OCI-LY7 (cell line): ENCODE measurements around the gene DCTPP1. TPM values are rescaled to one million over a fixed set of nuclear protein-coding genes. Genes with fewer than 3 reads are reported as not detected.

Experiments
- BruUV-seq: library from RNA; stranded (reverse); fragments of 400-500 nt; replicated peaks from 2 replicates; lab custom pipeline; 2021; lab: Mats Ljungman, UMichigan
- CTCF ChIA-PET: fragments of 300-600 bp; sonication (Branson Sonifier 250); formaldehyde crosslinking; loops from one replicate; lab custom pipeline; 2022; ENCODE audit warnings: antibody characterized with exemption; ENCODE audit not compliant: unreplicated experiment; lab: Charles Lee
- POLR2A ChIA-PET: fragments of 300-600 bp; sonication (Branson Sonifier 250); formaldehyde crosslinking; loops from one replicate; lab custom pipeline; 2022; ENCODE audit warnings: antibody characterized with exemption; lab: Charles Lee
- DNase-seq: peaks from one replicate; pipeline ENCODE4 v3.0.0-alpha.2; 2015; ENCODE audit warnings: low spot score
- H2AFZ ChIP-seq: fragments of 200-600 bp; sonication (generic), shearing (Covaris generic); 2 replicates; pipeline ENCODE4 v1.6.1; 2014; ENCODE audit warnings: mild to moderate bottlenecking, antibody characterized with exemption, low read length, moderate library complexity
- H3K27ac ChIP-seq: fragments of 200-600 bp; sonication (generic); 2 replicates; pipeline ENCODE4 v1.5.1; 2014; ENCODE audit warnings: mixed run types, low read depth, mild to moderate bottlenecking, moderate library complexity, low read length, inconsistent platforms; ENCODE audit not compliant: poor library complexity, severe bottlenecking
- H3K36me3 ChIP-seq: fragments of 200-600 bp; sonication (generic); 2 replicates; pipeline ENCODE4 v1.6.1; 2014; ENCODE audit warnings: mild to moderate bottlenecking, antibody characterized with exemption, low read length, moderate library complexity, mixed read lengths; ENCODE audit not compliant: insufficient read depth
- H3K4me1 ChIP-seq: fragments of 200-600 bp; sonication (generic); 2 replicates; pipeline ENCODE4 v1.5.1; 2014; ENCODE audit warnings: mild to moderate bottlenecking, low read length; ENCODE audit not compliant: insufficient read depth, poor library complexity, severe bottlenecking
- H3K4me2 ChIP-seq: fragments of 200-600 bp; sonication (generic); 2 replicates; pipeline ENCODE4 v1.6.1; 2014; ENCODE audit warnings: mild to moderate bottlenecking, low read length
- H3K4me3 ChIP-seq: fragments of 200-600 bp; sonication (generic); 2 replicates; pipeline ENCODE4 v1.5.1; 2014; ENCODE audit warnings: mild to moderate bottlenecking, low read depth, low read length; ENCODE audit not compliant: poor library complexity, severe bottlenecking
- H3K79me2 ChIP-seq: fragments of 200-600 bp; sonication (generic); 2 replicates; pipeline ENCODE4 v1.6.1; 2016; ENCODE audit warnings: low read depth, mild to moderate bottlenecking, low read length, moderate library complexity, mixed read lengths; ENCODE audit not compliant: insufficient read depth
- H3K9me2 ChIP-seq: fragments of 200-600 bp; sonication (generic); 2 replicates; pipeline ENCODE4 v1.6.1; 2016; ENCODE audit warnings: mild to moderate bottlenecking, low read length, mixed read lengths; ENCODE audit not compliant: insufficient read depth
- H3K9me3 ChIP-seq: fragments of 200-600 bp; sonication (generic); 2 replicates; pipeline ENCODE4 v1.6.1; 2014; ENCODE audit warnings: mild to moderate bottlenecking, mixed run types, low read length, mixed read lengths
- H4K20me1 ChIP-seq: fragments of 200-600 bp; sonication (generic); 2 replicates; pipeline ENCODE4 v1.6.1; 2014; ENCODE audit warnings: mild to moderate bottlenecking, antibody characterized with exemption, low read length, moderate library complexity, mixed read lengths; ENCODE audit not compliant: insufficient read depth
- EZH2phosphoT487 ChIP-seq: fragments of 200-600 bp; sonication (generic); IDR thresholded peaks from 2 replicates; pipeline ENCODE4 v1.6.1; 2018; ENCODE audit warnings: low read depth, borderline replicate concordance, mild to moderate bottlenecking, mixed run types, antibody characterized with exemption, low read length, moderate library complexity, mixed read lengths
- intact Hi-C: fragments of 100-400 bp; cut with micrococcal nuclease; formaldehyde crosslinking; loops from one replicate; pipeline ENCODE4 v1.10.0; 2022; ENCODE audit not compliant: unreplicated experiment
- total RNA-seq, 2 experiments: library from RNA; depleted of rRNA in 1 of 2; stranded (reverse); fragments of >200 nt in 1 of 2; shearing (Covaris generic) in 1 of 2; gene quantifications; 2 replicates each; pipeline ENCODE4 v1.2.3, GENCODE V29; 2014 to 2022
- TF ChIP-seq, protein P1 (sequence below): fragments of 200-600 bp; sonication (generic); conservative IDR thresholded peaks from 2 replicates; pipeline ENCODE4 v1.5.1; 2014; ENCODE audit warnings: mild to moderate bottlenecking, antibody characterized with exemption, low read length, moderate library complexity, mixed read lengths

The DCTPP1 gene
- total RNA-seq, 2 experiments from 2014 or later, result 90.2 to 93.8 TPM

GRCh38 chr16:30444231-30445148 lies 14.7 kb upstream of the DCTPP1 start:
- Histone ChIP-seq H3K36me3 (peaks cover 33% of the 10 kb centered on the region), H3K4me1 (peaks cover 41% of the 10 kb centered on the region), H4K20me1 (peaks cover 22% of the 10 kb centered on the region), H3K4me3 (peak overlapping the region; percentile 86), H3K9me3 (no peaks in the 10 kb centered on the region), H3K4me2 (peak overlapping the region; percentile 84), H3K79me2 (peaks cover 30% of the 10 kb centered on the region), H3K27ac (no peak overlapping the region), H2AFZ (no peak overlapping the region), H3K9me2 (no peaks in the 10 kb centered on the region)
- intact Hi-C loops, result no loop called here
- TSS peak; percentile 83 for BruUV-seq
- no peak for TF ChIP-seq EZH2phosphoT487
- TF ChIP-seq, protein P1, sequence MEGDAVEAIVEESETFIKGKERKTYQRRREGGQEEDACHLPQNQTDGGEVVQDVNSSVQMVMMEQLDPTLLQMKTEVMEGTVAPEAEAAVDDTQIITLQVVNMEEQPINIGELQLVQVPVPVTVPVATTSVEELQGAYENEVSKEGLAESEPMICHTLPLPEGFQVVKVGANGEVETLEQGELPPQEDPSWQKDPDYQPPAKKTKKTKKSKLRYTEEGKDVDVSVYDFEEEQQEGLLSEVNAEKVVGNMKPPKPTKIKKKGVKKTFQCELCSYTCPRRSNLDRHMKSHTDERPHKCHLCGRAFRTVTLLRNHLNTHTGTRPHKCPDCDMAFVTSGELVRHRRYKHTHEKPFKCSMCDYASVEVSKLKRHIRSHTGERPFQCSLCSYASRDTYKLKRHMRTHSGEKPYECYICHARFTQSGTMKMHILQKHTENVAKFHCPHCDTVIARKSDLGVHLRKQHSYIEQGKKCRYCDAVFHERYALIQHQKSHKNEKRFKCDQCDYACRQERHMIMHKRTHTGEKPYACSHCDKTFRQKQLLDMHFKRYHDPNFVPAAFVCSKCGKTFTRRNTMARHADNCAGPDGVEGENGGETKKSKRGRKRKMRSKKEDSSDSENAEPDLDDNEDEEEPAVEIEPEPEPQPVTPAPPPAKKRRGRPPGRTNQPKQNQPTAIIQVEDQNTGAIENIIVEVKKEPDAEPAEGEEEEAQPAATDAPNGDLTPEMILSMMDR, result no peak
- POLR2A ChIA-PET, result no interaction called here
- CTCF ChIA-PET, result no interaction called here
- DNase-seq, result no peak

DNA sequence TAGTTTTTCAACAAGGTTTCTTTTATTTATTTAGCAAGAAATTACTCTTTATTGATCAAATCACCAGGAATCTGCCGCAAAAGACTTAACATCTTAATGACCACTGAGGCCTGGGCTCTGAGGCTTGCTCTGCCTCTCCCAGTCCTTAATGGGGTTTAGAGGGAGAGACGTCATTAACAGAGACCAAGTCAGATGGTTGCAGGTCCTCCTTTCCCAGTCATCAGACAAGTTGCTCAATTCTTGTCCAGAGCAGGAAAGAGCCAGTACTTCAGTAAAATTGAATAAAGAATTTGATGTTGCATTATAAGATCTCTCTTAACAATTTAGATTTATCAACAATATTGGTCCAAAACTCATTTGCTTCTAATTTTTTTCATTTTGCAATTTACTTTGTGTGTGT lies 13.8 kb upstream of the DCTPP1 start:
- DNase-seq, result no peak
- no peak overlapping the region for H3K27ac ChIP-seq
- H3K4me3 ChIP-seq, result peak overlapping the region; percentile 86
- no peaks in the 10 kb centered on the region for H3K9me3 ChIP-seq
- peaks cover 30% of the 10 kb centered on the region for H3K79me2 ChIP-seq
- no TSS peak for BruUV-seq
- H3K4me2 ChIP-seq, result peak overlapping the region; percentile 84
- H3K4me1 ChIP-seq, result peaks cover 47% of the 10 kb centered on the region
- H3K9me2 ChIP-seq, result no peaks in the 10 kb centered on the region
- peaks cover 33% of the 10 kb centered on the region for H3K36me3 ChIP-seq
- ChIA-PET POLR2A (no interaction called here), CTCF (no interaction called here)
- TF ChIP-seq, protein P1, result no peak
- no peak for TF ChIP-seq EZH2phosphoT487
- intact Hi-C loops, result no loop called here
- H4K20me1 ChIP-seq, result peaks cover 22% of the 10 kb centered on the region
- H2AFZ ChIP-seq, result no peak overlapping the region
